H1 (cell line): ENCODE results near the gene PELO. TPM values are rescaled to one million over a fixed set of nuclear protein-coding genes. Genes with fewer than 3 reads are reported as not detected.

Experiments
- CTCF ChIA-PET: fragments of 300-600 bp; sonication (Branson Sonifier 250); formaldehyde crosslinking; loops from one replicate; lab custom pipeline; 2021; ENCODE audit not compliant: partially characterized antibody; lab: Charles Lee
- POLR2A ChIA-PET: fragments of 300-600 bp; sonication (Branson Sonifier 250); formaldehyde crosslinking; loops from one replicate; lab custom pipeline; 2021; ENCODE audit warnings: inconsistent platforms; ENCODE audit not compliant: partially characterized antibody; lab: Charles Lee
- DNase-seq, 2 experiments: peaks; one replicate each; pipeline versions ENCODE4 v3.0.0 to v3.0.0-alpha.2; 2010 to 2022; ENCODE audit warnings: low spot score in 2 of 2, low read depth in 1 of 2, mixed read lengths in 1 of 2
- FAIRE-seq: peaks from 2 replicates; lab custom pipeline; 2011; peaks lifted over from hg19 to GRCh38; lab: Jason Lieb, UNC
- H2AFZ ChIP-seq: 2 replicates; pipeline ENCODE4 v1.8.1; 2012; ENCODE audit warnings: low read length, inconsistent platforms
- H2AK5ac ChIP-seq: 2 replicates; pipeline ENCODE4 v1.6.1; 2013; ENCODE audit warnings: low read depth, low read length
- H2BK120ac ChIP-seq: replicated peaks from 2 replicates; pipeline ENCODE3; 2013; ENCODE audit warnings: low read depth, low read length, inconsistent platforms
- H2BK12ac ChIP-seq: 2 replicates; pipeline ENCODE4 v1.6.1; 2013; ENCODE audit warnings: low read depth, low read length
- H2BK15ac ChIP-seq: 2 replicates; pipeline ENCODE4 v1.6.1; 2013; ENCODE audit warnings: low read length
- H2BK20ac ChIP-seq: 2 replicates; pipeline ENCODE4 v1.6.1; 2013; ENCODE audit warnings: low read length
- H2BK5ac ChIP-seq: 2 replicates; pipeline ENCODE4 v1.6.1; 2013; ENCODE audit warnings: low read depth, low read length
- H3K14ac ChIP-seq: 2 replicates; pipeline ENCODE4 v1.6.1; 2013; ENCODE audit warnings: inconsistent platforms; ENCODE audit not compliant: insufficient read length
- H3K18ac ChIP-seq: 2 replicates; pipeline ENCODE4 v1.6.1; 2013; ENCODE audit warnings: low read length; ENCODE audit errors: extremely low read depth
- H3K23ac ChIP-seq: 2 replicates; pipeline ENCODE4 v1.6.1; 2013; ENCODE audit warnings: inconsistent platforms; ENCODE audit not compliant: insufficient read length
- H3K23me2 ChIP-seq: 2 replicates; pipeline ENCODE4 v1.6.1; 2013; ENCODE audit warnings: low read depth, low read length
- H3K27ac ChIP-seq: 2 replicates; pipeline ENCODE4 v1.6.1; 2011; ENCODE audit warnings: low read depth, low read length, inconsistent platforms
- H3K27me3 ChIP-seq, 4 experiments: replicated peaks in 1 of 4; 1 replicate in 1 of 4; 2 replicates in 3 of 4; pipeline versions ENCODE4 v1.6.1 to v1.8.1; 2011 to 2013; ENCODE audit warnings: low read length in 3 of 4, mild to moderate bottlenecking in 3 of 4, inconsistent platforms in 2 of 4, mixed read lengths in 2 of 4, moderate library complexity in 1 of 4; ENCODE audit not compliant: control insufficient read depth in 3 of 4, insufficient read depth in 3 of 4; ENCODE audit errors: extremely low read depth in 1 of 4
- H3K36me3 ChIP-seq, 4 experiments: 2 replicates each; pipeline versions ENCODE4 v1.6.1 to v1.8.1; 2011 to 2013; ENCODE audit warnings: mild to moderate bottlenecking in 4 of 4, low read length in 3 of 4, moderate library complexity in 2 of 4, control low read depth in 1 of 4, inconsistent platforms in 1 of 4; ENCODE audit not compliant: insufficient read depth in 4 of 4, control insufficient read depth in 2 of 4
- H3K4ac ChIP-seq: replicated peaks from 2 replicates; pipeline ENCODE3; 2013; ENCODE audit warnings: low read length, low read depth, mixed read lengths, inconsistent platforms; ENCODE audit not compliant: insufficient read length
- H3K4me1 ChIP-seq, 4 experiments: replicated peaks in 1 of 4; 1 replicate in 1 of 4; 2 replicates in 3 of 4; pipeline versions ENCODE4 v1.6.1 to v1.8.1; 2011 to 2013; ENCODE audit warnings: low read length in 3 of 4, inconsistent platforms in 2 of 4, mixed read lengths in 1 of 4; ENCODE audit not compliant: insufficient read depth in 4 of 4, control insufficient read depth in 3 of 4
- H3K4me2 ChIP-seq, 2 experiments: 2 replicates each; pipeline versions ENCODE4 v1.6.1 to v1.8.1; 2011 to 2013; ENCODE audit warnings: low read depth in 2 of 2, low read length in 2 of 2, control low read depth in 1 of 2, inconsistent platforms in 1 of 2, mild to moderate bottlenecking in 1 of 2; ENCODE audit not compliant: insufficient read depth in 1 of 2
- H3K4me3 ChIP-seq, 4 experiments: fragments of 200-600, 300-600 bp in 1 of 4; sonication (generic), shearing (Covaris generic), sonication (Bioruptor Twin) in 1 of 4; 2 replicates each; pipeline versions ENCODE4 v1.5.1 to v1.8.1; 2011 to 2016; ENCODE audit warnings: low read length in 4 of 4, low read depth in 3 of 4, control low read depth in 2 of 4, inconsistent platforms in 2 of 4, mild to moderate bottlenecking in 2 of 4, mixed read lengths in 1 of 4, moderate library complexity in 1 of 4; ENCODE audit not compliant: insufficient read depth in 2 of 4; ENCODE audit errors: extremely low read depth in 1 of 4
- H3K56ac ChIP-seq: replicated peaks from 2 replicates; pipeline ENCODE3; 2013; ENCODE audit warnings: low read depth, mild to moderate bottlenecking, mixed read lengths, low read length, inconsistent platforms; ENCODE audit not compliant: insufficient read length
- H3K79me1 ChIP-seq: 2 replicates; pipeline ENCODE4 v1.6.1; 2013; ENCODE audit warnings: low read depth, low read length, control low read depth
- H3K79me2 ChIP-seq, 2 experiments: 2 replicates each; pipeline versions ENCODE4 v1.6.1 to v1.8.1; 2012 to 2013; ENCODE audit warnings: low read length in 2 of 2, mild to moderate bottlenecking in 2 of 2, inconsistent platforms in 1 of 2; ENCODE audit not compliant: insufficient read depth in 2 of 2, control insufficient read depth in 1 of 2
- H3K9ac ChIP-seq, 4 experiments: replicated peaks in 1 of 4; 1 replicate in 1 of 4; 2 replicates in 3 of 4; pipeline versions ENCODE4 v1.6.1 to v1.8.1; 2011 to 2013; ENCODE audit warnings: low read depth in 3 of 4, low read length in 3 of 4, control low read depth in 2 of 4, mild to moderate bottlenecking in 2 of 4, moderate library complexity in 2 of 4, inconsistent platforms in 1 of 4; ENCODE audit errors: extremely low read depth in 1 of 4
- H3K9me3 ChIP-seq, 2 experiments: 2 replicates each; pipeline versions ENCODE4 v1.6.1 to v1.8.1; 2012 to 2013; ENCODE audit warnings: mild to moderate bottlenecking in 2 of 2, moderate library complexity in 2 of 2, control low read depth in 1 of 2, inconsistent platforms in 1 of 2, low read depth in 1 of 2, low read length in 1 of 2, mixed read lengths in 1 of 2; ENCODE audit not compliant: insufficient read depth in 2 of 2
- H4K20me1 ChIP-seq, 2 experiments: replicated peaks in 1 of 2; 2 replicates each; pipeline versions ENCODE3 to v1.8.1; 2011 to 2013; ENCODE audit warnings: inconsistent platforms in 2 of 2, low read length in 2 of 2, mild to moderate bottlenecking in 1 of 2; ENCODE audit not compliant: insufficient read depth in 2 of 2, control insufficient read depth in 1 of 2
- H4K5ac ChIP-seq: 2 replicates; pipeline ENCODE4 v1.6.1; 2013; ENCODE audit warnings: low read length, low read depth, mixed read lengths, inconsistent platforms; ENCODE audit not compliant: insufficient read length
- H4K8ac ChIP-seq: 2 replicates; pipeline ENCODE4 v1.8.0; 2013; ENCODE audit warnings: mild to moderate bottlenecking, moderate library complexity, low read length, inconsistent platforms; ENCODE audit not compliant: insufficient read depth; ENCODE audit errors: extremely low read depth
- H4K91ac ChIP-seq: replicated peaks from 2 replicates; pipeline ENCODE3; 2013; ENCODE audit warnings: low read length, mixed read lengths, inconsistent platforms; ENCODE audit not compliant: insufficient read length
- ATF3 ChIP-seq: IDR thresholded peaks from 2 replicates; pipeline ENCODE4 v1.6.1; 2011; ENCODE audit warnings: low read depth, mild to moderate bottlenecking, low read length; ENCODE audit not compliant: insufficient read depth
- E2F6 ChIP-seq: IDR thresholded peaks from 2 replicates; pipeline ENCODE4 v1.6.1; 2012; ENCODE audit warnings: inconsistent platforms
- KDM5A ChIP-seq: fragments of 200-600 bp; IDR thresholded peaks from 2 replicates; pipeline ENCODE4 v1.7.1; 2012; ENCODE audit warnings: mild to moderate bottlenecking, low read length, inconsistent platforms, mixed read lengths
- MAFK ChIP-seq: IDR thresholded peaks from 2 replicates; pipeline ENCODE4 v1.6.1; 2012; ENCODE audit warnings: low read depth, mild to moderate bottlenecking, improper control_type of control experiment, low read length
- NRF1 ChIP-seq: IDR thresholded peaks from 2 replicates; pipeline ENCODE4 v1.6.1; 2011; ENCODE audit warnings: mild to moderate bottlenecking, low read depth, low read length, improper control_type of control experiment
- TAF1 ChIP-seq: IDR thresholded peaks from 2 replicates; pipeline ENCODE4 v1.6.1; 2011; ENCODE audit warnings: mild to moderate bottlenecking, low read depth, low read length
- WGBS, 2 experiments: shearing (Covaris generic) in 1 of 2; methylation state at CpG; one replicate each; pipeline versions ENCODE4 v1.1.6 to v1.1.7; 2013 to 2015; ENCODE audit warnings: low lambda C conversion rate in 2 of 2, mixed read lengths in 2 of 2, inconsistent platforms in 1 of 2, low coverage in 1 of 2, missing lambda C conversion rate in 1 of 2; ENCODE audit not compliant: insufficient replicate concordance in 2 of 2, insufficient coverage in 1 of 2, insufficient read length in 1 of 2; ENCODE audit errors: extremely low coverage in 1 of 2, missing lambda C conversion rate in 1 of 2; 5-methylcytosine and 5-hydroxymethylcytosine counted together
- polyA plus RNA-seq, 7 experiments: library from polyadenylated mRNA; depleted of rRNA in 3 of 7; stranded (reverse) in 5 of 7; unstranded in 2 of 7; fragments of >200 nt in 5 of 7; fragments of 200-250 nt in 2 of 7; gene quantifications; 1 replicate in 5 of 7; 2 replicates in 1 of 7; 4 replicates in 1 of 7; pipeline versions ENCODE4 v1.2.1 to v1.2.3, GENCODE V29; 2011 to 2013; ENCODE audit warnings: missing spikeins in 2 of 7, mixed read lengths in 2 of 7
- total RNA-seq: library from RNA; stranded (reverse); fragmentation: NEBNext Ultra II Directional; extraction: Animal tissue kit (Norgen Biotek cat#: 25700); gene quantifications from 2 replicates; pipeline ENCODE4 v1.2.1, GENCODE V29; 2021

Gene PELO
- total and polyA plus RNA-seq, 2 of the 8 experiments (the other 6 are each of a cell fraction or from before 2014, with no cell fraction given): 10.8 to 18.5 TPM

- Histone ChIP-seq H3K23ac (no peak overlapping the region), H3K56ac (no peak overlapping the region), H3K9me3 (no peaks in the 10 kb centered on the region; a peak in 1 of 4 replicates), H4K91ac (no peak overlapping the region), H2BK120ac (no peak overlapping the region), H3K36me3 (no peaks in the 10 kb centered on the region), H3K18ac (no peak overlapping the region), H3K4me2 (no peak overlapping the region), H3K79me2 (no peaks in the 10 kb centered on the region), H2AK5ac (no peak overlapping the region), H4K8ac (no peak overlapping the region), H3K27me3 (no peaks in the 10 kb centered on the region), H2BK20ac (no peak overlapping the region), H2BK15ac (no peak overlapping the region), H3K9ac (no peak overlapping the region), H3K4ac (no peak overlapping the region), H3K4me3 (no peak overlapping the region), H3K27ac (no peak overlapping the region), H3K14ac (no peak overlapping the region), H4K5ac (no peak overlapping the region), H3K79me1 (no peaks in the 10 kb centered on the region), H2BK12ac (no peak overlapping the region), H3K4me1 (no peaks in the 10 kb centered on the region), H2BK5ac (no peak overlapping the region), H4K20me1 (no peaks in the 10 kb centered on the region), H3K23me2 (no peaks in the 10 kb centered on the region), H2AFZ (no peak overlapping the region)
- ChIA-PET CTCF (no interaction called here), POLR2A (no interaction called here)
- FAIRE-seq (no peak), DNase-seq (no peak)
- 89% methylated on average over 2 of the region's 2 CpGs; no CpG with 5 or more reads in 1 of the 2 experiments for WGBS, 2 experiments
- TF ChIP-seq KDM5A (no peak), ATF3 (no peak), NRF1 (no peak), TAF1 (no peak), E2F6 (no peak), MAFK (no peak)
These were observed 42.9 kb downstream of the PELO start for GRCh38 chr5:52830650-52831049.
